ENCODE results near the gene ANKRD12.
"Not testable (repeated sequence)": the region's sequence is repeated elsewhere in the genome, so short reads cannot be mapped to it uniquely, and the experiment has no call there.

ANKRD12 gene

GRCh38 chr18:9234528-9234927 lies 97.9 kb downstream of the ANKRD12 start:
- no peak for DNase-seq

DNA sequence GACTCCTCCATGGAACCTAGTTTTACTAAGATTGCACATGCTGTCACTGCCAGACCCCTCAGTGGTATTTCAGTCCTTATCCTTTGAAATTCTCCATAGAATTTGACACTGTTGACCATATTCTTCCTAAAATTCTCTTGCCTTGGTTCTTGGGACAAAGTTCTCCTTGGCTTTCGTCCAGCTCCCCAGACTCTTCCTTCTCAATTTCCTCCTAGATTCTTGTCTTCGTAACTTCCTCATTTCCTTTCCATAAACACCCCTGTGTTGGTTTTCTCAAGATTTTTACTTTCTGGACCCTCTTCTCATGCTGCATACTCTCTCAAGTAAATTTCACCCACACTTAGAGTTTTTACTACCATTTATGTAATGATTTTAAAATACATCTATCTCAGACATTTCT lies 101.4 kb downstream of the ANKRD12 start:
- no peak for DNase-seq

GRCh38 chr18:9239720-9240119 lies 103.1 kb downstream of the ANKRD12 start:
- DNase-seq: no peak

- DNase-seq: no peak
Measured at GRCh38 chr18:9240270-9240669, 103.7 kb downstream of the ANKRD12 start.

- no peak for DNase-seq
Measured at GRCh38 chr18:9243029-9243428, 106.4 kb downstream of the ANKRD12 start.

- DNase-seq: no peak
Measured at GRCh38 chr18:9244376-9244775, 107.8 kb downstream of the ANKRD12 start.

DNA sequence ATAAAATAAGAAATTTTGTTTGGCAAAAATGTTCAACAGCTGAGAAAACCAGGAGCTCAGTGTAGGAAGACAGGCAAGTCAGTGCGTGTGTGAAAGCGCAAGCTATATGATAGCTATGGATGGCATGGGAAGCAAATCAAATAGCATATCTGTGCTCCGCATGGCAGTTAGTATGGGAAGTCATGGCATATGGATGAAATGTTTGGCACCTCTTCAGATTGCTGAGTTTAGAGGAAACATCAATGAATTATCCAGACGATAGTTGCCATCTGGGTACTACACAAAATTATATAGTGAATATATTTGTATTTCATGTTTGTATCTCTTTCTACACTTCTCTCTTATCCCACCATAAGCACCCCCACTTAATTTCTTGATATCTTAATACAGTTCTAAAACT lies 112.1 kb downstream of the ANKRD12 start:
- no peak for DNase-seq

DNA sequence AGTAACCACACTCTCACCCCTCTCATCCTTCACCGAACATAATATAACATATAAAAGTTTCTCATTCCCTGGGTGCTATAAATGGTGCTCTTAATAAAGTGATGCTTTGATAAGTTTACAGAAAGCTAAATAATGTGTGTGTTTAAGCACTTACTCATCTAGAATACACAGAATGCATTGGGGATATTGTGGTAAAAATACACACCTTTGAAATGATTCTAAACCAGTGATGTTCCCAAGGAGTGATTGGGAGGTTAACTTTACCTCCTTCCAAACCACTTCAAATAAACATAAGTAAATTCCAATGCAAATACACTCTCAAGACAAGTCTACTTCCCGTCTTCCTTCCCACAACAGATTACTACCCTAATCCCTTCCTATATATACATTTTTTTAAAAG lies 112.7 kb downstream of the ANKRD12 start:
- DNase-seq: no peak

DNA sequence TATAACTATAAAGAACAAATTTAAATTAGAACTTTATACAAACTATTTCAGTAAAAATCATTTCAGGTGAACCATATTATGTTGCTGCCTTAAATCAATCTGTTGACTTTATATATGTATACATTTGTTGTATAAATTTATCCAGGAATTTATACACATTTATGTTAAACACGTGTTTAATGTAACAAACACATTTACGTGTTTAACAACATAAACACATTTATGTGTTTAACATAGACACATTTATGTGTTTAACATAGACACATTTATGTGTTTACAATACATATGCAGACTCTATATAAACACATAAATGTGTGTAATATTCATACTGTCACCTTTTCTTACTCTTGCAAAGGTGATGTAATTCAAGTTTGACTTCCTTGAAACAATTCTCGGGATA lies 122.6 kb downstream of the ANKRD12 start:
- no peak for DNase-seq

DNA sequence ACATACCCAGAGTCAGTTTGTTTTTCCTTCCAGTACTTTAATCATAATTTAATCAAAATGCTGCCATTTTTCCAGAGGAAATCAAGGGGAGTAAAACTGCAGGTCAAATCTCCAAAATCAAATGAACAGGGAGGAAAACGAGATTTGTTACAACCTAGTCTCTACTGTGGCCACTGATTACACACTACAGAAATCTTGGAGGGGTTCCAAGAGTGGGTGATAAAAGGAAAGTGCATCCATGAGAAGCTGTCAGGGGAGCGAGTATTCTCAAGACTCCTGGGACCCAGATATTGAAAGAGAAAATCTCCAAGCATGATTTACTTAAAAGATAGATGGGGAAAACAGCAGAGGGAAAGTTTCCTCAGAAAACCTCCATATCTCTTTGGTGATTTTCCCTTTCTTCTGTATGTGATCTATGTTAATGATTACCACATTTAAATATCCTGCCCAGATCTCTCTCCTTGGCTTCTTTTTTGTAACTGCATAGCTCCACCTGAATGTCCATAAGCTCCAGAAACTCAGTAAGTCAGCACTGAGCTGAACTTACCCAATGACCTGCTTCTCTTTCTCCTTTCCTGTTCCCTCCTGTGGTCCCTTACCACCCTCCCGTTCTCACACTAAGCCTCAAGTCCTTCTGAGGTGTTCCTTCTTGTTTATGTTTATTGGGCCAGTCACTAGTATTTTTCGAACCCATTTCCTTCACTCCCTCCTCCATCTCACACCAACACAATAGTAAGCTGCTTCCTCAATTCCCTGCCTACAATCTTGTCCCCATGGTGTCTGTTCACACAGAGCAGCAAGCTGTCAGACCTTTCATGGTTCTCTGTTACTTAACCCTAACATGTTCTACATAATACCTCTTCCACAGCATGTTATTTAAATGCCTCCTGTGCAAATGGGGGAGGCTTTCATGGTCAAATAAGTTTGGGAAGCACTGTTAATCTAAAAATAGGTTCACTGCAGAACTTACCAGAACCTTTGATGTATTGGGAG lies 124.1 kb downstream of the ANKRD12 start:
- no peak for DNase-seq

DNA sequence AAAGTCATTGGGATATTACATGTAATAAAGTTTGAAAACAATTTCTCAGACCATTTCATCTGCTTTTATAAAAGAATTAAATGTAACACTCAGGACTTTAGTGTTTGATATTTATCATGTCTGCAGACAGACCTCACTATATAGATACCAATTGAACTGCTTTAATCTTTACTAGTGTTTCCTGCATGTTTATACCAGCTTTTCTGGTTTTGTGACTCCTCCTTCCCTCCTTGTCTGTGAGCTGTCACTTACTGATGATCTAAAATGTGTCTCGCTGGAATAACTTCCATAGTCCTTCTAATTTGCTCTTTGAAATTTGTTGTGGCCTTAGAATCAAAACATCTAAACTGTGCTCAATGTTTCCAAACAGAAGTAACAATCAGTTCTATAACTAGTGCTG lies 126.7 kb downstream of the ANKRD12 start:
- DNase-seq: no peak

- not testable (repeated sequence) for DNase-seq
Measured at GRCh38 chr18:9264797-9265196, 128.2 kb downstream of the ANKRD12 start.

GRCh38 chr18:9273221-9273620 lies 136.6 kb downstream of the ANKRD12 start:
- no peak for DNase-seq

DNA sequence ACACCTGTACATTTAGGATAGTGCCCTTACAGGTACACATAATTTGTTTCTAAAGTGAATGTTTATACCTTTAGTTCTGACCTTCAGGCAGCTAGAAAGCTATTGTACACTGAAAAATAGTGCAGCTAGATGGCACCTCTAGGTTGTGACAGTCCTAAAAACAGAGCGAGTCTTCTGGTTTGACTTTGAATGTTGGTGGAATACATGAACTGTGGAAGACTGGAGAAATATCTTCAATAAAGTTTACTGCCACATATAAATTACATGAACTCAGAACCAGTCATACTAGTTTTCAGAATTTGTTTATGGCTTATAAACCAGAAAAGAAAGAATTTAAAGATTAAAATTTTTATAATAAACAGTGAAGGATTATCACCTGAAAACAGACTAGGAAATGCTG lies 139.3 kb downstream of the ANKRD12 start:
- DNase-seq: no peak

- DNase-seq: no peak
Measured at GRCh38 chr18:9278028-9278427, 141.4 kb downstream of the ANKRD12 start.

DNA sequence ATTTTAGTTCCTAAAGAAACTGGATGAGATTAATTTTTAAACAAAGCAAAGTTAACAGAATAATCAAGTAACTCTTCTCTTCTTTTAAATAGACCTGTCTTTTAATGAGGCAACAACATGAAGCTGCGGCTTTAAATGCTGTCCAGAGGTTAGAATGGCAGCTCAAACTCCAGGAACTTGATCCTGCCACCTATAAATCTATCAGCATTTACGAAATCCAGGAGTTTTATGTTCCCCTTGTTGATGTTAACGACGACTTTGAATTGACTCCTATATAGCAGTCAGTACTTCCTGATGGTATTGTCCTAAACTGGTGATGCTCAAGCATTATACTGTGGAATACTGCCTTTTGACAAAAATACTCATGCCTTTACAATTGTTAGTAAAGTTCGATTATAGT lies 144.3 kb downstream of the ANKRD12 start:
- DNase-seq: no peak

GRCh38 chr18:9281780-9282179 lies 145.2 kb downstream of the ANKRD12 start:
- DNase-seq: no peak

DNA sequence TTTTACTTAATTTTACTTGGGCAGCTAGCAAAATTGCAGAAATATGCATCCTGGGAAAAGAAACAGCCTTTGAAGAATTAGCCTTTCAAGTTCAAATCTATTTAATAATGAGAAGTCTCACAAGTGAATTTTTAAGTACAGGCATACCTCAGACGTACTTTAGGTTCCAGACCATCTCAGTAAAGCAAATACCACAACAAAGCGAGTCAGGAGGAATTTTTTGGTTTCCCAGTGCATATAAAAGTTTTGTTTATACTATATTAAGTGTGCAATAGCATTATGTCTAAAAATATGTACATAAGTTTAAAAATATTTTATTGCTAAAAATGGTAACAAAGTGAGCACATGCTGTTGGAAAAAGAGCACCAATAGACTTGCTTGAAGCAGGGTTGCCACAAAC lies 147.2 kb downstream of the ANKRD12 start:
- DNase-seq: no peak

DNA sequence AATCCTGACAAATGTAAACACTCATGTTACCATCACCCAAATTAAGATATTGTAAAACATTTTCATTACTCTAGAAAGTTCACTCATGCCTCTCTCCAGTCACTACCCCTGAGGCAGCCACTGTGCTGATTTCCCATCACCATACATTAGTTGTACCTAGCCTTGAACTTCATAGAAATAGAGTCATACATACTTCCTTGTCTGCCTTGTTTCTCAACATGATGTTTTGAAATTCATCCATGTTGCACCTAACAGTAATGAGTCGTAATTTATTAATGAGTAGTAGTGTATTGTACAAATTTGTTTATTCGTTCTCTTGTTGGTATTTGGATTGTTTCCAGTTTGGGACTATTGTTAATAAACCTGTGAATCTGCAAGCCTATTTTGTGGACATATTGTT lies 149.0 kb downstream of the ANKRD12 start:
- no peak for DNase-seq

- no peak for DNase-seq
Measured at GRCh38 chr18:9287036-9287435, 150.5 kb downstream of the ANKRD12 start.

GRCh38 chr18:9289698-9290097 lies 153.1 kb downstream of the ANKRD12 start:
- no peak for DNase-seq

GRCh38 chr18:9290156-9290555 lies 153.6 kb downstream of the ANKRD12 start:
- DNase-seq: no peak

GRCh38 chr18:9292047-9292446 lies 155.5 kb downstream of the ANKRD12 start:
- DNase-seq: no peak

GRCh38 chr18:9293948-9294347 lies 157.4 kb downstream of the ANKRD12 start:
- no peak for DNase-seq

Measured in CD4-positive, alpha-beta T cell treated with Interleukin-4 for 4 hours (primary cell).